T-cell (primary cell): ENCODE results near the gene NT5C1B. TPM values are rescaled to one million over a fixed set of nuclear protein-coding genes. Genes with fewer than 3 reads are reported as not detected.
A peak's percentile ranks its signal among the peaks of the same experiment; 100 is the strongest.

Experiments used
- ATAC-seq, 4 experiments: fragments of 200-7000 bp in 3 of 4; fragments of 150-1000 bp in 1 of 4; cut with Tn5 transposase; replicated peaks in 1 of 4; 1 replicate in 3 of 4; 2 replicates in 1 of 4; pipeline ENCODE4 v1.10.0; 2021; ENCODE audit warnings: moderate library complexity in 3 of 4, mild to moderate bottlenecking in 2 of 4, moderate number of reproducible peaks in 1 of 4
- CTCF ChIA-PET, 2 donors: fragments of 300-600 bp; sonication (Branson Sonifier 250); formaldehyde crosslinking; loops; one replicate each; lab custom pipeline; 2022; ENCODE audit warnings: antibody characterized with exemption in 2 of 2; lab: Charles Lee
- POLR2A ChIA-PET, 2 donors: fragments of 300-600 bp; sonication (Branson Sonifier 250); formaldehyde crosslinking; loops; one replicate each; lab custom pipeline; 2022; ENCODE audit warnings: antibody characterized with exemption in 2 of 2; lab: Charles Lee
- DNase-seq, 35 experiments: peaks; one replicate each; pipeline versions ENCODE4 v3.0.0 to v3.0.0-alpha.2; 2013 to 2023
- H3K27ac ChIP-seq: one replicate; pipeline ENCODE4 v1.5.1; 2013; ENCODE audit warnings: low read length
- H3K27me3 ChIP-seq, 2 experiments: replicated peaks in 1 of 2; 1 replicate in 1 of 2; 2 replicates in 1 of 2; pipeline versions ENCODE4 v1.6.1 to v1.7.0; 2013; ENCODE audit warnings: low read length in 1 of 2, mixed read lengths in 1 of 2; ENCODE audit not compliant: control insufficient read depth in 2 of 2, insufficient read depth in 2 of 2; ENCODE audit errors: extremely low read depth in 1 of 2
- H3K36me3 ChIP-seq, 2 donors: 1 replicate in 1 of 2; 2 replicates in 1 of 2; pipeline versions ENCODE4 v1.6.1 to v1.7.0; 2013; ENCODE audit warnings: low read length in 1 of 2; ENCODE audit not compliant: control insufficient read depth in 2 of 2, insufficient read depth in 1 of 2; ENCODE audit errors: extremely low read depth in 1 of 2
- H3K4me1 ChIP-seq, 2 experiments: 1 replicate in 1 of 2; 2 replicates in 1 of 2; pipeline versions ENCODE4 v1.6.1 to v1.7.0; 2013; ENCODE audit warnings: low read length in 2 of 2, mixed read lengths in 1 of 2; ENCODE audit not compliant: insufficient read depth in 2 of 2, control insufficient read depth in 1 of 2; ENCODE audit errors: extremely low read depth in 1 of 2
- H3K4me3 ChIP-seq, 2 donors: 1 replicate in 1 of 2; 2 replicates in 1 of 2; pipeline versions ENCODE4 v1.5.1 to v1.7.0; 2013; ENCODE audit warnings: mild to moderate bottlenecking in 2 of 2, low read length in 1 of 2, moderate library complexity in 1 of 2; ENCODE audit not compliant: control insufficient read depth in 1 of 2; ENCODE audit errors: extremely low read depth in 1 of 2
- H3K9me3 ChIP-seq: 2 replicates; pipeline ENCODE4 v1.7.0; 2013
- H3K27ac Mint-ChIP-seq, 2 donors: one replicate each; pipeline ENCODE4 v1.8.0; 2020 to 2021; ENCODE audit warnings: mild to moderate bottlenecking in 2 of 2, mixed read lengths in 2 of 2
- H3K27me3 Mint-ChIP-seq, 2 donors: one replicate each; pipeline ENCODE4 v1.8.0; 2021 to 2022; ENCODE audit warnings: mixed read lengths in 2 of 2
- H3K36me3 Mint-ChIP-seq: one replicate; pipeline ENCODE4 v1.8.0; 2021; ENCODE audit warnings: mixed read lengths
- H3K4me1 Mint-ChIP-seq, 3 donors: one replicate each; pipeline ENCODE4 v1.8.0; 2020 to 2022; ENCODE audit warnings: mixed read lengths in 3 of 3, mild to moderate bottlenecking in 1 of 3
- H3K4me3 Mint-ChIP-seq, 3 donors: one replicate each; pipeline ENCODE4 v1.8.0; 2020 to 2022; ENCODE audit warnings: mild to moderate bottlenecking in 3 of 3, mixed read lengths in 3 of 3, moderate library complexity in 3 of 3
- H3K9me3 Mint-ChIP-seq, 3 donors: one replicate each; pipeline ENCODE4 v1.8.0; 2020 to 2022; ENCODE audit warnings: mixed read lengths in 3 of 3
- WGBS: methylation state at CpG from one replicate; pipeline ENCODE4 v1.1.5; 2013; ENCODE audit warnings: missing lambda C conversion rate; ENCODE audit not compliant: insufficient coverage; 5-methylcytosine and 5-hydroxymethylcytosine counted together
- total RNA-seq, 35 experiments: library from RNA in 6 of 35; stranded (reverse) in 6 of 35; fragments of 120-200 nt in 1 of 35; gene quantifications; one replicate each; pipeline versions ENCODE4 v1.2.1 to v1.2.4 and lab custom pipeline; 2013 to 2026

NT5C1B gene
- total RNA-seq, 5 donors from 2014 or later (not counting 1 experiment from before 2014, with no cell fraction given) = not detected

DNA sequence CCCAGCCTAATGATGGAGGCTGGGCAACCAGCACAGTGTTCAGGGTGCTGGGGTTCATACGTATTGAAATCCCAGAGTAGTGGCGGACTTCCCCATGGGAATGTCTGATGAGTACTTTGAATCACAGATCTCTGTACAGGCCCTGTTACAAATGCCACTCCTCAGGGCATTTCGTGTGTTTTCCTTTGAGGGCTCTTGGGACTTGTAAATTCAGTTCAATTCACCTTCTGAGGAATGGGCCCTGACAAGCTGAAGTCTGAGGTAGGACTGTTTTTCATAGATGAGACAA lies 28.6 kb downstream of the NT5C1B start:
- H3K4me1 ChIP-seq = peaks cover 11 to 17% of the 10 kb centered on the region in 2 experiments
- H3K9me3 Mint-ChIP-seq = peaks cover 2 to 6% (median 3%) of the 10 kb centered on the region in 3 donors
- POLR2A ChIA-PET = interaction anchor here (0.6 to 1.1 kb wide), 3 partner anchors 8 to 1339 kb away, joined by 4 to 8 read pairs (median 8); no protein-coding TSS in a partner anchor

DNA sequence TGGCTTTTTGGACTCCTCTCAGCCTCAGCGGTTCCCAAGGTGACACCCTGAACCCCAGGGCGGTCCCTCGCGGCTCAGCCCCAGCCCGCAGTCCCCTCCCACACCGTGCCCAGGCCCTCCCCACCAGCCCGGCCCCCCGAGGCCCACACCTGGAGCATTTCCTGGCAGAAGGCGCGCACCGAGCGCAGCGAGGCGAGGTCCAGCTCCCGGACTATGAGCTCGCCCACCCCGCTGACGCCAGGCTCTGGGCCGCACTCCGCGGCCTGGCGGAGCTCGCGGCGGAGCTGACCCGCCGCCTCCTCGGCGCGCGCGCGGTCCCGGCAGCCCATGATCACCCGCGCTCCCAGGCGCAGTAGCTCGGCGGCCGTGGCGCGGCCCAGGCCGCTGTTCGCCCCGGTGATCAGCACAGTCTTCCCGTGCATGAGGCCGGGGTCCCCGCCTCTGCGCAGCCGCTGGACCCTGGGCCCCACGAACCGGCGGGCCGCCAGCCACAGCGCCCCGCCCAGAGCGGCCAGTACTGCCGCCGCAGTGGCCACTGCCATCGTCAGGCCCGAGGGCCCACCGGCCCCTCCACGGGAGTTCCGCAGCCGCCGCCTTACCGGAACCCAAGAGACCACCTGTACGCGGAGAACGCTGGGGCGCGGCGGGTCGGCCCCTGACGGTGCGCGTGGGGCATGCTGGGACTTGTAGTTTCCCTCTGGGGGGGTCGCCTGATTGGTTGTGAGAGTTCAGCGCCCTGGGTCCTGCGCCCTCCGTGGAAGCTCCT lies 29.2 kb downstream of the NT5C1B start, which contains the start of gene RDH14:
Gene RDH14 (minus strand): TSS at position 623 of the 766 bp plus-strand sequence. CDS start 81 bp downstream, at position 542.
- ATAC-seq (peak; percentile 90 to 93 (median 92)), DNase-seq (peak; percentile 84 to 94 (median 91))
- H3K4me3 Mint-ChIP-seq = peak within 1 kb of the TSS; percentile 91
- ChIA-PET CTCF (interaction anchor here (0.6 to 1.4 kb wide), 4 partner anchors 14 to 1491 kb away, joined by 3 to 5 read pairs (median 4); partner anchors contain the start of gene LAPTM4A (in 1 of the 2)), POLR2A (interaction anchor here (0.6 to 1.1 kb wide), 8 partner anchors 7 to 1886 kb away, joined by 3 to 8 read pairs (median 4); partner anchors contain the start of gene RHOB (in 1 of the 2))
- under 1% methylated on average over 80 of the region's 81 CpGs for WGBS
- H3K9me3 Mint-ChIP-seq = peaks cover 2 to 6% (median 3%) of the 10 kb centered on the region in 3 donors
- no peaks in the 10 kb centered on the region for H3K27me3 Mint-ChIP-seq
- peak within 1 kb of the TSS; percentile 74 for H3K27ac ChIP-seq
- H3K9me3 ChIP-seq = peaks cover 5% of the 10 kb centered on the region
- H3K36me3 ChIP-seq = peaks cover 0 to 6% of the 10 kb centered on the region in 2 donors
- no peaks in the 10 kb centered on the region for H3K27me3 ChIP-seq
- H3K4me3 ChIP-seq = peak within 1 kb of the TSS; percentile 59 to 78
- H3K4me1 Mint-ChIP-seq = peaks cover 48 to 55% (median 53%) of the 10 kb centered on the region in 3 donors
- H3K4me1 ChIP-seq = peaks cover 11 to 17% of the 10 kb centered on the region in 2 experiments
- peaks cover 32% of the 10 kb centered on the region for H3K36me3 Mint-ChIP-seq
- peak within 1 kb of the TSS; percentile 93 to 97 for H3K27ac Mint-ChIP-seq

More for the DNA sequence above, 28.6 kb downstream of the NT5C1B start:
- Histone ChIP-seq H3K27me3 (no peaks in the 10 kb centered on the region), H3K36me3 (peaks cover 0 to under 1% of the 10 kb centered on the region in 2 donors), H3K4me3 (peak overlapping the region; percentile 59 to 78), H3K27ac (peak overlapping the region; percentile 74), H3K9me3 (peaks cover 5% of the 10 kb centered on the region)
- Mint-ChIP-seq H3K36me3 (peaks cover 30% of the 10 kb centered on the region), H3K27ac (peak overlapping the region; percentile 93 to 94), H3K4me1 (peaks cover 48 to 55% (median 51%) of the 10 kb centered on the region in 3 donors), H3K27me3 (no peaks in the 10 kb centered on the region), H3K4me3 (peak overlapping the region; percentile 88 to 91 (median 90))
- DNase-seq (no peak), ATAC-seq (no peak)
- CTCF ChIA-PET = interaction anchor here in 1 of 2 donors (0.6 to 1.4 kb wide), 4 partner anchors 14 to 1490 kb away, joined by 3 to 4 read pairs (median 4); partner anchors contain the start of gene LAPTM4A
- WGBS = 0% methylated on average over 2 of the region's 3 CpGs

DNA sequence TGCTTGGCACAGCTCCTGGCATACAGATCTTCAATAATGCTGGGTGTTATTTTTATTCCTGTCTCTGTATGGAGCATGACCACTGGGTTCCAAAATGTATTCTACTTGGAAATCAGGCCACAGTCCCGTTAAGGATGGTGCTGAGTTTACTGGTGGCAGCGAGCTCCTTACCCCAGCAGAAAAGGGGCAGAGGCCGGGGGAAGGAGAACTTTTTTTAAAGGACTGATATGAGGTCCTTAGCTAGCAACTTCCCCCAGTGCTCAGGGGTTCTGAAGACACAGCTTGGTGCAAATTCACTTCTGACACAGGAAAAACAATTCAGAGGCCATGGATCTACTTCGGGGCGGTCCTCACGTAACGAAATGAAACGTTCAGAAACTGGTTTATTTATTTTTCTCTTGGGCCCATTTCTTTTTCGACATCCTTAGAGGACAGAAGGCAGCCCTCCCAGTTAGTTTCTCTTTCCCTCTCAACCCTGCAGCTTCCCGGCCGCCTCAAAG lies 29.8 kb downstream of the NT5C1B start:
- ATAC-seq (no peak), DNase-seq (peak in 1 of 35 experiments; percentile 1)
- peak overlapping the region; percentile 91 for H3K4me3 Mint-ChIP-seq
- WGBS = 10% methylated on average over 10 of the region's 11 CpGs
- H3K9me3 Mint-ChIP-seq = peaks cover 0 to 3% (median 0%) of the 10 kb centered on the region in 3 donors
- H3K4me1 ChIP-seq = peaks cover 11 to 17% of the 10 kb centered on the region in 2 experiments
- H3K27me3 ChIP-seq = no peaks in the 10 kb centered on the region
- peak overlapping the region; percentile 93 to 97 for H3K27ac Mint-ChIP-seq
- peak overlapping the region; percentile 59 to 78 for H3K4me3 ChIP-seq
- H3K4me1 Mint-ChIP-seq = peaks cover 52 to 58% (median 57%) of the 10 kb centered on the region in 3 donors
- CTCF ChIA-PET = interaction anchor here (1.2 to 1.3 kb wide), 2 partner anchors 13 to 39 kb away, joined by 3 to 5 read pairs; no protein-coding TSS in a partner anchor
- H3K36me3 ChIP-seq = peaks cover 0 to 10% of the 10 kb centered on the region in 2 donors
- POLR2A ChIA-PET = interaction anchor here (0.6 to 1.0 kb wide), 5 partner anchors 13 to 1887 kb away, joined by 3 to 4 read pairs (median 3); partner anchors contain the start of gene RHOB (in 1 of the 2)
- peaks cover 31% of the 10 kb centered on the region for H3K36me3 Mint-ChIP-seq
- H3K27ac ChIP-seq = peak overlapping the region; percentile 74
- peaks cover 5% of the 10 kb centered on the region for H3K9me3 ChIP-seq
- no peaks in the 10 kb centered on the region for H3K27me3 Mint-ChIP-seq

GRCh38 chr2:18558458-18558857 lies 30.9 kb downstream of the NT5C1B start:
- Mint-ChIP-seq H3K9me3 (peaks cover 0 to 3% (median 0%) of the 10 kb centered on the region in 3 donors), H3K27ac (peak overlapping the region; percentile 14 to 97), H3K36me3 (peaks cover 27% of the 10 kb centered on the region), H3K27me3 (no peaks in the 10 kb centered on the region), H3K4me1 (peaks cover 57 to 67% (median 63%) of the 10 kb centered on the region in 3 donors), H3K4me3 (peak overlapping the region in 2 of 3 donors; percentile 91)
- no CpG with 5 or more reads among the region's 1 CpG for WGBS
- ATAC-seq = no peak
- no peak overlapping the region for H3K4me3 ChIP-seq
- peaks cover 0 to 14% of the 10 kb centered on the region in 2 donors for H3K36me3 ChIP-seq
- ChIA-PET CTCF (interaction anchor here (0.6 to 0.9 kb wide), 3 partner anchors 13 to 37 kb away, joined by 3 to 5 read pairs (median 3); no protein-coding TSS in a partner anchor), POLR2A (interaction anchor here (0.6 to 0.7 kb wide), 2 partner anchors 96 to 227 kb away, joined by 3 read pairs; no protein-coding TSS in a partner anchor)
- no peaks in the 10 kb centered on the region for H3K27me3 ChIP-seq
- H3K9me3 ChIP-seq = no peaks in the 10 kb centered on the region
- no peak overlapping the region for H3K27ac ChIP-seq
- no peak for DNase-seq
- peaks cover 11 to 17% of the 10 kb centered on the region in 2 experiments for H3K4me1 ChIP-seq

- no peak overlapping the region for H3K4me3 Mint-ChIP-seq
Observed at GRCh38 chr2:18557121-18557520, 32.2 kb downstream of the NT5C1B start.

More at GRCh38 chr2:18557121-18557520, 32.2 kb downstream of the NT5C1B start:
- no peak for DNase-seq
- Mint-ChIP-seq H3K36me3 (peaks cover 22% of the 10 kb centered on the region), H3K27ac (no peak overlapping the region), H3K9me3 (peaks cover 0 to under 1% (median 0%) of the 10 kb centered on the region in 3 donors), H3K27me3 (no peaks in the 10 kb centered on the region), H3K4me1 (peaks cover 65 to 75% (median 75%) of the 10 kb centered on the region in 3 donors)
- Histone ChIP-seq H3K36me3 (peaks cover 0 to 14% of the 10 kb centered on the region in 2 donors), H3K4me3 (no peak overlapping the region), H3K27me3 (no peaks in the 10 kb centered on the region), H3K9me3 (no peaks in the 10 kb centered on the region), H3K27ac (no peak overlapping the region), H3K4me1 (peaks cover 11 to 17% of the 10 kb centered on the region in 2 experiments)
- POLR2A ChIA-PET = interaction anchor here in 1 of 2 donors (0.8 kb wide), 1 partner anchor 806 kb away, joined by 3 read pairs; no protein-coding TSS in a partner anchor
- WGBS = no CpG with 5 or more reads among the region's 2 CpGs
- CTCF ChIA-PET = no interaction called here
- ATAC-seq = no peak
